CD4-positive, alpha-beta T cell (primary cell): ENCODE results near the gene PGC. TPM values are rescaled to one million over a fixed set of nuclear protein-coding genes. Genes with fewer than 3 reads are reported as not detected.
A peak's percentile ranks its signal among the peaks of the same experiment; 100 is the strongest.

Experiments used
- ATAC-seq: fragments of 200-7000 bp; cut with Tn5 transposase; one replicate; pipeline ENCODE4 v1.10.0; 2022; ENCODE audit warnings: mild to moderate bottlenecking; ENCODE audit not compliant: poor library complexity
- CTCF ChIA-PET: fragments of 350-600 bp; sonication (Branson Sonifier 250); formaldehyde crosslinking; loops from one replicate; lab custom pipeline; 2021; ENCODE audit warnings: antibody characterized with exemption, inconsistent platforms; lab: Charles Lee
- POLR2A ChIA-PET: fragments of 350-600 bp; sonication (Branson Sonifier 250); formaldehyde crosslinking; loops from one replicate; lab custom pipeline; 2021; ENCODE audit warnings: antibody characterized with exemption, inconsistent platforms; lab: Charles Lee
- DNase-seq, 14 experiments: peaks; one replicate each; pipeline ENCODE4 v3.0.0-alpha.2; 2013 to 2020; ENCODE audit warnings: mixed read lengths in 2 of 14
- H3K27ac ChIP-seq, 2 donors: one replicate each; pipeline versions ENCODE4 v1.5.1 to v1.7.0; 2013; ENCODE audit warnings: low read length in 2 of 2, low read depth in 1 of 2, mild to moderate bottlenecking in 1 of 2
- H3K27me3 ChIP-seq, 2 experiments: 1 replicate in 1 of 2; 2 replicates in 1 of 2; pipeline versions ENCODE4 v1.6.1 to v1.7.0; 2013; ENCODE audit warnings: low read length in 2 of 2, control low read depth in 1 of 2, mild to moderate bottlenecking in 1 of 2, moderate library complexity in 1 of 2; ENCODE audit not compliant: insufficient read depth in 2 of 2, control insufficient read depth in 1 of 2
- H3K36me3 ChIP-seq: one replicate; pipeline ENCODE4 v1.6.1; 2013; ENCODE audit warnings: low read length, control low read depth; ENCODE audit not compliant: insufficient read depth
- H3K4me1 ChIP-seq: one replicate; pipeline ENCODE4 v1.6.1; 2013; ENCODE audit warnings: low read length, control low read depth; ENCODE audit not compliant: insufficient read depth
- H3K4me3 ChIP-seq: one replicate; pipeline ENCODE4 v1.5.1; 2013; ENCODE audit warnings: mild to moderate bottlenecking, low read length, moderate library complexity
- H3K9me3 ChIP-seq, 2 experiments: 1 replicate in 1 of 2; 2 replicates in 1 of 2; pipeline versions ENCODE4 v1.6.1 to v1.7.0; 2013; ENCODE audit warnings: low read length in 2 of 2, mild to moderate bottlenecking in 2 of 2, control low read depth in 1 of 2, moderate library complexity in 1 of 2; ENCODE audit not compliant: control insufficient read depth in 1 of 2, insufficient read depth in 1 of 2
- H3K27ac Mint-ChIP-seq: one replicate; pipeline ENCODE4 v1.8.0; 2020; ENCODE audit warnings: mixed read lengths
- H3K27me3 Mint-ChIP-seq: one replicate; pipeline ENCODE4 v1.8.0; 2021; ENCODE audit warnings: mixed read lengths
- H3K36me3 Mint-ChIP-seq: one replicate; pipeline ENCODE4 v1.8.0; 2021; ENCODE audit warnings: low read depth, mixed read lengths
- H3K4me1 Mint-ChIP-seq: one replicate; pipeline ENCODE4 v1.8.0; 2021; ENCODE audit warnings: low read depth, mixed read lengths
- H3K4me3 Mint-ChIP-seq: one replicate; pipeline ENCODE4 v1.8.0; 2020; ENCODE audit warnings: mild to moderate bottlenecking, mixed read lengths
- H3K9me3 Mint-ChIP-seq: one replicate; pipeline ENCODE4 v1.8.0; 2020; ENCODE audit warnings: mixed read lengths
- CTCF ChIP-seq: fragments of 200-600 bp; IDR thresholded peaks from one replicate; pipeline ENCODE4 v1.8.0; 2022; ENCODE audit warnings: antibody characterized with exemption, mild to moderate bottlenecking
- intact Hi-C, 2 experiments: fragments of 100-400 bp; cut with DNase I in 1 of 2; cut with micrococcal nuclease in 1 of 2; formaldehyde crosslinking; loops; one replicate each; pipeline versions ENCODE4 v1.15.1 to v1.9.0; 2023 to 2025; cut with DNase I, micrococcal nuclease
- total RNA-seq, 174 experiments: library from RNA in 2 of 174; stranded (reverse) in 2 of 174; gene quantifications; one replicate each; pipeline ENCODE4 v1.2.3 and lab custom pipeline; 2021 to 2026

The PGC gene
- total RNA-seq, 2 experiments from 2014 or later = not detected

- no peak for DNase-seq
- ChIA-PET CTCF (no interaction called here), POLR2A (no interaction called here)
- Mint-ChIP-seq H3K9me3 (no peaks in the 10 kb centered on the region), H3K4me1 (peaks cover 27% of the 10 kb centered on the region), H3K27me3 (no peaks in the 10 kb centered on the region), H3K36me3 (peaks cover 72% of the 10 kb centered on the region), H3K27ac (no peak overlapping the region), H3K4me3 (no peak overlapping the region)
- no peak overlapping the region for H3K4me3 ChIP-seq
- intact Hi-C loops = loop anchor here in 1 of 2 experiments (1.0 kb wide), 1 partner anchor 126 kb away; no protein-coding TSS in a partner anchor
- ATAC-seq = no peak
- TF ChIP-seq CTCF = no peak
- peaks cover 14% of the 10 kb centered on the region for H3K4me1 ChIP-seq
- peaks cover 47% of the 10 kb centered on the region for H3K36me3 ChIP-seq
- no peaks in the 10 kb centered on the region for H3K27me3 ChIP-seq
- H3K9me3 ChIP-seq = no peaks in the 10 kb centered on the region
- H3K27ac ChIP-seq = no peak overlapping the region
These were observed 44.1 kb upstream of the PGC start for GRCh38 chr6:41791305-41791704.

GRCh38 chr6:41790045-41790444 lies 42.8 kb upstream of the PGC start:
- Mint-ChIP-seq H3K27ac (peak overlapping the region; percentile 79), H3K4me3 (peak overlapping the region; percentile 70), H3K36me3 (peaks cover 64% of the 10 kb centered on the region), H3K9me3 (no peaks in the 10 kb centered on the region), H3K27me3 (no peaks in the 10 kb centered on the region), H3K4me1 (peaks cover 27% of the 10 kb centered on the region)
- DNase-seq (no peak), ATAC-seq (no peak)
- Histone ChIP-seq H3K4me1 (peaks cover 23% of the 10 kb centered on the region), H3K9me3 (no peaks in the 10 kb centered on the region), H3K4me3 (no peak overlapping the region), H3K27me3 (no peaks in the 10 kb centered on the region), H3K36me3 (peaks cover 46% of the 10 kb centered on the region), H3K27ac (no peak overlapping the region)
- ChIA-PET POLR2A (no interaction called here), CTCF (no interaction called here)
- no peak for TF ChIP-seq CTCF
- intact Hi-C loops = no loop called here

GRCh38 chr6:41789390-41789724 lies 42.2 kb upstream of the PGC start:
- ATAC-seq (no peak), DNase-seq (no peak)
- Mint-ChIP-seq H3K9me3 (no peaks in the 10 kb centered on the region), H3K27ac (peak overlapping the region; percentile 79), H3K4me3 (peak overlapping the region; percentile 85), H3K27me3 (no peaks in the 10 kb centered on the region), H3K4me1 (peaks cover 27% of the 10 kb centered on the region), H3K36me3 (peaks cover 57% of the 10 kb centered on the region)
- intact Hi-C loops = loop anchor here (5.0 to 10.0 kb wide), 4 partner anchors 148 to 1105 kb away; partner anchors contain the start of gene UBR2 (in 2 of the 2)
- ChIA-PET POLR2A (no interaction called here), CTCF (no interaction called here)
- no peaks in the 10 kb centered on the region for H3K9me3 ChIP-seq
- TF ChIP-seq CTCF = no peak
- no peak overlapping the region for H3K4me3 ChIP-seq
- H3K4me1 ChIP-seq = peaks cover 23% of the 10 kb centered on the region
- H3K27ac ChIP-seq = no peak overlapping the region
- peaks cover 41% of the 10 kb centered on the region for H3K36me3 ChIP-seq
- no peaks in the 10 kb centered on the region for H3K27me3 ChIP-seq
